Neural crest cell (in vitro differentiated cells): ENCODE measurements around the gene KCNK4. TPM values are rescaled to one million over a fixed set of nuclear protein-coding genes. Genes with fewer than 3 reads are reported as not detected.
A peak's percentile ranks its signal among the peaks of the same experiment; 100 is the strongest.

ENCODE experiments used
- DNase-seq: peaks from one replicate; pipeline ENCODE4 v3.0.0; 2021; ENCODE audit warnings: low read depth, mixed read lengths, low spot score
- H3K27ac Mint-ChIP-seq: one replicate; pipeline ENCODE4 v1.8.0; 2021; ENCODE audit warnings: mild to moderate bottlenecking, mixed read lengths; ENCODE audit not compliant: unreplicated experiment
- H3K27me3 Mint-ChIP-seq: 2 replicates; pipeline ENCODE4 v1.8.0; 2021; ENCODE audit warnings: low read depth, mild to moderate bottlenecking, mixed read lengths
- H3K36me3 Mint-ChIP-seq: 2 replicates; pipeline ENCODE4 v1.8.0; 2021; ENCODE audit warnings: low read depth, mild to moderate bottlenecking, mixed read lengths
- H3K4me1 Mint-ChIP-seq: 2 replicates; pipeline ENCODE4 v1.8.0; 2021; ENCODE audit warnings: mixed read lengths
- H3K4me3 Mint-ChIP-seq: one replicate; pipeline ENCODE4 v1.8.0; 2021; ENCODE audit warnings: mild to moderate bottlenecking, mixed read lengths
- H3K9me3 Mint-ChIP-seq: 2 replicates; pipeline ENCODE4 v1.8.0; 2021; ENCODE audit warnings: mixed read lengths
- CTCF ChIP-seq: fragments of 200-600 bp; sonication (generic); conservative IDR thresholded peaks from 2 replicates; pipeline ENCODE4 v1.5.0; 2021; ENCODE audit warnings: antibody characterized with exemption, mild to moderate bottlenecking
- total RNA-seq: library from RNA; stranded (reverse); gene quantifications from 2 replicates; pipeline ENCODE4 v1.2.1, GENCODE V29; 2021

Gene KCNK4
- total RNA-seq, 1 donor from 2014 or later, result not detected

GRCh38 chr11:64284962-64285884 is 5.9 kb upstream of the KCNK4 start, which contains the start of gene GPR137:
Gene GPR137, plus strand, starts transcription at chr11:64285848. Its CDS starts 677 bp downstream, at chr11:64286525.
- Mint-ChIP-seq H3K36me3 (no peaks in the 10 kb centered on the region), H3K27ac (peak within 1 kb of the TSS; percentile 27)

DNA sequence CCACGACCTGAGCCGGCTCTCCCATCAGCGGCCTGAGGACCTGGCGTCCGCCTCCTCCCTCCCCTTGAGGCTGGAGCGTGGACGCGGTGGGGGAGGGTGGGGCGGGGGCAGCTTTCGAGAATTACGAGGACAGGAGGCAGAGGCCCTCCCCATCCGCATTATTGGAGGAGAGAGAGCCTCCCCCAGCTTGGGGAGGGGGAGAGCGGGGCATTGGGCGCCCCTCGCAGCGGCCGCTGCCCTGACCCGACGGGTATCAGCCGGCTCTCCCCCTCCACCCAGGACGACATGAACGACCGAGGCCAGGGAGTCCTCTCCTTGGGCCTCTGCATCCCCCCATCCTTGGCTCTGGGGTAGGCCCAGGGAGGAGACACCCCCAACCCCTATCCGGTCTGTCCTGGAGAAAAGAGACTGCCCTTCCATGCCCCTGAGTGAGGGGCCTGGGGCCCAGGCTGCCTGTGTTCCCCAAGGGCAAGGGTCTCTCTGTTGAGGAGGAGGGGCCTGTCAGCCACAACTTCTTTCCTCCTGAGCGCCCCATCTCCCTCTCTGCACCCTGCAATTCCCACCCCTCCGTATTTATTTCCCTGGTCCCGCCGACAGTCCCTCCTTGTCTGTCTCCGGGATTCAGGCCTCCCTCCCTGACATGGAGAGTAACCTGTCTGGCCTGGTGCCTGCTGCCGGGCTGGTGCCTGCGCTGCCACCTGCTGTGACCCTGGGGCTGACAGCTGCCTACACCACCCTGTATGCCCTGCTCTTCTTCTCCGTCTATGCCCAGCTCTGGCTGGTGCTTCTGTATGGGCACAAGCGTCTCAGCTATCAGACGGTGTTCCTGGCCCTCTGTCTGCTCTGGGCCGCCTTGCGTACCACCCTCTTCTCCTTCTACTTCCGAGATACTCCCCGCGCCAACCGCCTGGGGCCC is 5.0 kb upstream of the KCNK4 start:
- no peaks in the 10 kb centered on the region for H3K36me3 Mint-ChIP-seq
- H3K4me3 Mint-ChIP-seq, result peak overlapping the region; percentile 89
- DNase-seq, result no peak
- no peak overlapping the region for H3K27ac Mint-ChIP-seq
- H3K9me3 Mint-ChIP-seq, result no peaks in the 10 kb centered on the region
- peaks cover 19% of the 10 kb centered on the region for H3K4me1 Mint-ChIP-seq
- no peak for TF ChIP-seq CTCF
- peaks cover 30% of the 10 kb centered on the region for H3K27me3 Mint-ChIP-seq

More at GRCh38 chr11:64284962-64285884, 5.9 kb upstream of the KCNK4 start, which contains the start of gene GPR137:
- peaks cover 21% of the 10 kb centered on the region for H3K27me3 Mint-ChIP-seq
- peaks cover 15% of the 10 kb centered on the region for H3K4me1 Mint-ChIP-seq
- no peaks in the 10 kb centered on the region for H3K9me3 Mint-ChIP-seq
- no peak for TF ChIP-seq CTCF
- peak; percentile 95 for DNase-seq
- H3K4me3 Mint-ChIP-seq, result peak within 1 kb of the TSS; percentile 92

- no peak for TF ChIP-seq CTCF
- peaks cover 32% of the 10 kb centered on the region for H3K27me3 Mint-ChIP-seq
- no peaks in the 10 kb centered on the region for H3K9me3 Mint-ChIP-seq
- H3K27ac Mint-ChIP-seq, result no peak overlapping the region
- DNase-seq, result no peak
- H3K4me1 Mint-ChIP-seq, result peaks cover 16% of the 10 kb centered on the region
- H3K4me3 Mint-ChIP-seq, result peak overlapping the region; percentile 89
- no peaks in the 10 kb centered on the region for H3K36me3 Mint-ChIP-seq
These were observed 4.3 kb upstream of the KCNK4 start for GRCh38 chr11:64286801-64287159.

- TF ChIP-seq CTCF, result no peak
- H3K9me3 Mint-ChIP-seq, result no peaks in the 10 kb centered on the region
- H3K27me3 Mint-ChIP-seq, result peaks cover 39% of the 10 kb centered on the region
- peaks cover 16% of the 10 kb centered on the region for H3K4me1 Mint-ChIP-seq
- H3K4me3 Mint-ChIP-seq, result peak overlapping the region; percentile 89
- H3K27ac Mint-ChIP-seq, result no peak overlapping the region
- no peak for DNase-seq
- H3K36me3 Mint-ChIP-seq, result no peaks in the 10 kb centered on the region
These were observed 3.3 kb upstream of the KCNK4 start for GRCh38 chr11:64287676-64288352.

DNA sequence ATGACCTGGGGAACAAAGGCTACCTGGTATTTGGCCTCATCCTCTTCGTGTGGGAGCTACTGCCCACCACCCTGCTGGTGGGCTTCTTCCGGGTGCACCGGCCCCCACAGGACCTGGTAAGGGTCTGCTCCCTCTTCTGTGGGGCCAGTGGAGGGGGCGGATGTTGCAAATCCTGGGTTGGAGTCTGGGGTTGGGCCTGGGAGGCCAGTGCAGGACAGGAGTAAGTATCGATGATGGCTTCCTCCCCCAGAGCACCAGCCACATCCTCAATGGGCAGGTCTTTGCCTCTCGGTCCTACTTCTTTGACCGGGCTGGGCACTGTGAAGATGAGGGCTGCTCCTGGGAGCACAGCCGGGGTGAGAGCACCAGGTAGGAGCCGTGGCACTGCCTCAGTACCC is 2.8 kb upstream of the KCNK4 start:
- Mint-ChIP-seq H3K4me3 (peak overlapping the region; percentile 23), H3K4me1 (peaks cover 16% of the 10 kb centered on the region), H3K36me3 (no peaks in the 10 kb centered on the region), H3K27ac (no peak overlapping the region), H3K27me3 (peaks cover 44% of the 10 kb centered on the region), H3K9me3 (no peaks in the 10 kb centered on the region)
- no peak for TF ChIP-seq CTCF
- no peak for DNase-seq
